Liver (tissue), 9 donors: ENCODE data around the gene RESP18. TPM values are rescaled to one million over a fixed set of nuclear protein-coding genes. Genes with fewer than 3 reads are reported as not detected.

Experiments used
- DNase-seq: peaks from one replicate; pipeline ENCODE4 v3.0.0-alpha.2; 2017; ENCODE audit warnings: low spot score
- H3K27ac ChIP-seq, 2 donors: one replicate each; pipeline ENCODE4 v1.7.0; 2013; ENCODE audit warnings: inconsistent platforms in 2 of 2, low read length in 2 of 2, control low read depth in 1 of 2, low read depth in 1 of 2, mild to moderate bottlenecking in 1 of 2
- H3K27me3 ChIP-seq, 4 donors: one replicate each; pipeline versions ENCODE4 v1.6.1 to v1.7.0; 2013; ENCODE audit warnings: low read length in 3 of 4, inconsistent platforms in 1 of 4, mild to moderate bottlenecking in 1 of 4, moderate library complexity in 1 of 4; ENCODE audit not compliant: control insufficient read depth in 4 of 4, insufficient read depth in 4 of 4
- H3K36me3 ChIP-seq, 4 donors: one replicate each; pipeline versions ENCODE4 v1.6.1 to v1.7.0; 2013; ENCODE audit warnings: low read length in 3 of 4, mild to moderate bottlenecking in 3 of 4, low read depth in 1 of 4, moderate library complexity in 1 of 4; ENCODE audit not compliant: control insufficient read depth in 4 of 4, insufficient read depth in 3 of 4
- H3K4me1 ChIP-seq, 4 donors: one replicate each; pipeline versions ENCODE4 v1.6.1 to v1.7.0; 2013; ENCODE audit warnings: low read length in 3 of 4, mild to moderate bottlenecking in 3 of 4, moderate library complexity in 1 of 4; ENCODE audit not compliant: control insufficient read depth in 4 of 4, insufficient read depth in 4 of 4
- H3K4me3 ChIP-seq, 3 donors: one replicate each; pipeline versions ENCODE4 v1.6.1 to v1.7.0; 2013; ENCODE audit warnings: low read length in 3 of 3, control low read depth in 1 of 3, low read depth in 1 of 3, mild to moderate bottlenecking in 1 of 3
- H3K9ac ChIP-seq, 2 donors: one replicate each; pipeline ENCODE4 v1.7.0; 2013; ENCODE audit warnings: low read length in 2 of 2, mild to moderate bottlenecking in 2 of 2, moderate library complexity in 2 of 2, control low read depth in 1 of 2, low read depth in 1 of 2
- H3K9me3 ChIP-seq, 4 donors: one replicate each; pipeline versions ENCODE4 v1.6.1 to v1.7.0; 2013; ENCODE audit warnings: low read length in 3 of 4; ENCODE audit not compliant: control insufficient read depth in 4 of 4
- EGR1 ChIP-seq, 2 donors: IDR thresholded peaks; 2 replicates each; pipeline ENCODE4 v1.6.1; 2016 to 2018; ENCODE audit warnings: antibody characterized with exemption in 2 of 2, low read depth in 2 of 2
- FOXA1 ChIP-seq: IDR thresholded peaks from 2 replicates; pipeline ENCODE4 v1.6.1; 2016; ENCODE audit warnings: antibody characterized with exemption
- GABPA ChIP-seq, 2 donors: IDR thresholded peaks in 1 of 2; conservative IDR thresholded peaks in 1 of 2; 2 replicates each; pipeline ENCODE4 v1.6.1; 2016; ENCODE audit warnings: antibody characterized with exemption in 2 of 2, mild to moderate bottlenecking in 1 of 2, moderate library complexity in 1 of 2
- HNF4A ChIP-seq, 2 donors: conservative IDR thresholded peaks; 2 replicates each; pipeline ENCODE4 v1.6.1; 2016; ENCODE audit warnings: antibody characterized with exemption in 2 of 2, mild to moderate bottlenecking in 2 of 2
- HNF4G ChIP-seq: IDR thresholded peaks from 2 replicates; pipeline ENCODE4 v1.6.1; 2016; ENCODE audit warnings: antibody characterized with exemption
- JUND ChIP-seq, 2 donors: IDR thresholded peaks; 2 replicates each; pipeline ENCODE4 v1.6.1; 2016; ENCODE audit warnings: antibody characterized with exemption in 2 of 2
- MAX ChIP-seq: IDR thresholded peaks from 2 replicates; pipeline ENCODE4 v1.6.1; 2016; ENCODE audit warnings: antibody characterized with exemption
- RAD21 ChIP-seq, 2 donors: IDR thresholded peaks; 2 replicates each; pipeline ENCODE4 v1.6.1; 2016; ENCODE audit warnings: antibody characterized with exemption in 2 of 2, mild to moderate bottlenecking in 2 of 2
- REST ChIP-seq: IDR thresholded peaks from 2 replicates; pipeline ENCODE4 v1.6.1; 2016; ENCODE audit warnings: antibody characterized with exemption, mild to moderate bottlenecking
- RXRA ChIP-seq, 2 donors: IDR thresholded peaks; 2 replicates each; pipeline ENCODE4 v1.6.1; 2017 to 2018; ENCODE audit warnings: antibody characterized with exemption in 2 of 2, mild to moderate bottlenecking in 1 of 2
- SP1 ChIP-seq: IDR thresholded peaks from 2 replicates; pipeline ENCODE4 v1.6.1; 2018; ENCODE audit warnings: antibody characterized with exemption, mild to moderate bottlenecking
- ZBTB33 ChIP-seq: IDR thresholded peaks from 2 replicates; pipeline ENCODE4 v1.6.1; 2016; ENCODE audit warnings: antibody characterized with exemption
- WGBS: extraction: QIAGEN DNeasy Blood & Tissue Kit; methylation state at CpG from one replicate; pipeline ENCODE4 v1.1.7; 2013; 5-methylcytosine and 5-hydroxymethylcytosine counted together
- polyA plus RNA-seq, 2 donors: library from polyadenylated mRNA; stranded (reverse) in 1 of 2; unstranded in 1 of 2; fragments of 200-250 nt in 1 of 2; fragments of >200 nt in 1 of 2; fragmentation: Nextera tagmentation in 1 of 2; extraction: Ambion mirVana in 1 of 2; gene quantifications; one replicate each; pipeline versions ENCODE4 v1.2.1 to v1.2.3, GENCODE V29; 2013 to 2015
- total RNA-seq, 2 donors: library from RNA; depleted of rRNA; stranded (reverse); fragments of >200 nt; gene quantifications; one replicate each; pipeline ENCODE4 v1.2.3, GENCODE V29; 2014
- donor health status: healthy.
- donor health status: healthy.
- donor health status: healthy.
- donor health status: healthy.
- donor health status: healthy.

Gene RESP18
- total and polyA plus RNA-seq, 4 donors = not detected

GRCh38 chr2:219293736-219294231, 38.8 kb downstream of the RESP18 start:
- H3K4me1 ChIP-seq = peaks cover 0 to 5% (median 4%) of the 10 kb centered on the region in 4 donors
- no peak overlapping the region for H3K9ac ChIP-seq
- no peaks in the 10 kb centered on the region for H3K27me3 ChIP-seq
- 90% methylated on average over 5 of the region's 5 CpGs for WGBS
- no peaks in the 10 kb centered on the region for H3K9me3 ChIP-seq
- TF ChIP-seq ZBTB33 (no peak), REST (no peak), HNF4A (conservative IDR thresholded peaks at IDR 0.05) (no peak), GABPA (IDR thresholded peaks at IDR 0.05 in 1 of 2, conservative IDR thresholded peaks at IDR 0.05 in 1 of 2) (no peak), SP1 (no peak)
- no peaks in the 10 kb centered on the region for H3K36me3 ChIP-seq
- H3K27ac ChIP-seq = no peak overlapping the region
- H3K4me3 ChIP-seq = no peak overlapping the region
- DNase-seq = no peak

- Histone ChIP-seq H3K4me3 (no peak overlapping the region), H3K9ac (no peak overlapping the region), H3K36me3 (no peaks in the 10 kb centered on the region), H3K9me3 (no peaks in the 10 kb centered on the region), H3K27ac (no peak overlapping the region), H3K27me3 (no peaks in the 10 kb centered on the region), H3K4me1 (peaks cover 0 to 4% (median 3%) of the 10 kb centered on the region in 4 donors)
- TF ChIP-seq HNF4G (no peak), RAD21 (IDR thresholded peaks at IDR 0.05) (no peak), GABPA (IDR thresholded peaks at IDR 0.05 in 1 of 2, conservative IDR thresholded peaks at IDR 0.05 in 1 of 2) (no peak), SP1 (no peak), EGR1 (IDR thresholded peaks at IDR 0.05; ENCODE audit: low read depth in 2 of 2) (no peak), RXRA (IDR thresholded peaks at IDR 0.05) (no peak), JUND (IDR thresholded peaks at IDR 0.05) (no peak), MAX (no peak), FOXA1 (no peak), HNF4A (conservative IDR thresholded peaks at IDR 0.05) (no peak), ZBTB33 (no peak)
- DNase-seq = no peak
- WGBS = 92% methylated on average over 9 of the region's 9 CpGs
These were observed 39.9 kb downstream of the RESP18 start for GRCh38 chr2:219292616-219293015.
